Eye (tissue), 1 donor: ENCODE data around the gene ATP11C.
"Not testable (repeated sequence)": the region's sequence is repeated elsewhere in the genome, so short reads cannot be mapped to it uniquely, and the experiment has no call there.

ENCODE experiments used
- DNase-seq: peaks from one replicate; pipeline ENCODE4 v3.0.0-alpha.2; 2015

ATP11C gene

DNA sequence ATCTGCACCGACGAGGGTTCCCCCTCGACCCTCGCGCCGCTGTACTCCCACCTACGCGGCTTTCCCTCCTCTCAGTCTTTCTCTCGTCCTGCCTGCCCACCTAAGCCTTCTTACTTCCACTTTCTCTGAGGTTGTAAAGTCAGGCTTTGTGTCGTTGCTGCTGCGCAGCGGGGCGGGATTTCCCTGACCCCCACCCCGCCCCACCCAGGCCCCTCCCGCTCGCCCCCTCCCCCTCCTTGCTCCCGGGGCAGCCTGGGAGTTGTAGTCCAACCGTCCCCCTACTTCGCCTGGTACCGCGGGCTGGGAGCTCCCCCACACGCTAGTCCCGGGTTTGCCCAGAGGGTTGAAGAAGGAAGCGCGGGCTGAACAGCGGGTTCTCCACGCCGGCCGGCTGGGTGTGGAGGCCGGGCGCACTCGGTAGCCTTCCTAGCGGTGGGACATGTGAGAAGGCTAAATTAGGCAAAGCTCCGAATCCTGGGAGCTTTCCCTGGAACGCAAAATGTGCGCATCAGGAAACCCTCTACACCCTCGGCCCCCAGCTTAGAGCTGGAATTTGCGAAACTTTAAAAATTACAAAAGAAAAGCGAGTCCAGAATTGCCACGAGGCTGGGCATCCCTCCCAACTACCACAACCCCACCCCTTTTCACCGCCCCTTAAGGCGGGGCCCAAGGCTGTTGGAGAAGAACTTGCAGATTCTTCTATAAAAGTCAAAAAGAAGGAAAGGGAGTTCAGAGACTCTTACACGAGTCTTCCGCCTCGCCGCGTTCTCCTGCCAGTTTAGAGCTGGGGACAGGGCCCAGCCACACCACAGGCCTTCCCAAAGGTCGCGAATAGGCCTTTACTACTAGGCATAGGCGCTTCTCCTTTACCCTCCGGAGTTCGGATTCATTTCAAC lies at the start of gene ATP11C:
Gene ATP11C (minus strand): TSS at position 153 of the 896 bp plus-strand sequence. CDS start 1,011 bp downstream, outside the sequence.
- DNase-seq, result peak; percentile 92

DNA sequence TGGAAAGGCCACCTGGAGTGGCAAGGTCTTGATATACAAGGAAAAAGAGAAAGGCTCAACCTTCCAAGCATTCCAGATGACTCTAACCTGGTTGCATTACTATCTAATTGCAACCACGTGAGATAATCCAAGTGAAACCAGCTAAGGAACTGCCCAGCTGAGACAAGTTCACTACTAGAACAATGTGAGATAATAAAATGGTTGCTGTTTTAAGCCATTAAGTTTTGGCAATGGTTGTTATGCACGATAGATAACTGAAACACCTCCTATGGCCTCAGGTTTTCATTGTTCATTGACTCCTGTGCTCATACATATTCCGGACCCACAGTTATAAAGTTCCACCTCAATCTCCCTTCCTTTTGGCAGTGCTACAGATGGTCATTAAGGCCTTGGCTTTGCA lies 41.6 kb upstream of the ATP11C start:
- DNase-seq, result no peak

DNA sequence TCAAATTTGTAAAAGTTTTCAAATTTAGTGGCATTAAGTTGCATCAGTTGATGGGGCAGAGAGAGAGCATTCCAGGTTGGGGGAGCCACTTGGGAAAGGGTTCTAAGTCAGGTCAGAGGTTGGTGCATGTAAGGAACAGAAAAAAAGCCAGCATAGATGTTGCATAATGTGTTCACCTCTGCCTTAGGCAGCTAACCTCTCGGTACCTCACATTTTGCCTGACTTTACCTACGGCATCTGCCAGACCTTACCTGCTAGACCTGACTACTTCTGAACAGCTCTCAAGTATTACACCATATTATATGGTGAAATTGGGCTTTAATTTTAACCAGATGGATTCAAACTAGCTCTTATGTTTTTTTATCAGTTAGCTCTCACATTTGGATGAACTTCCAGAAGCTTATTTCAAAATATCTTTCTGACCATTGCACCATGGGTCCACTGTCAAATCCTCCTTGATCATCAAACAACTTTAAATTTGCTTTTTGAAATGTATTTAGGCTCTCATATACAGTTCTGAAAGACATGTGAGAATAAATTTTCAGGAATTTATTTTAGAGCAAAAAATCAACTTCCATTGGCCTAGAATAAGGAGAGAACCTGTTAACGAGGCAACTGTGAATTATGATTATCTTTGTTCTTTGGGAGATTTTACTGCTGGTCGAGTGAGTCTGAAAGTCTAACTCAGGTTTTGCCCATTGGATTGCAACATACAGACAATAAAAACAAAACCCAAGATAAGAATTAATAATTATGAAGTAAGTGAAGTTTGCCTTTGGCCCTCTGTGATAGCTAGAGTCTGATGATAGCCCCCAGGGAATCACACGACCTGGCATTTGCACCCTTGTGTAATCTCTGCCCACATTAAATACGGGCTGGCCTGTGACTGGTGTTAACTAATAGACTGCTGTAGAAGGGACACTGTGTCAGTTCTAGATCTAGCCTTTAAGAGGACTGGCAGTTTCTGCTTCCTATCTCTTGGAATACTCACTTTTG lies 40.1 kb upstream of the ATP11C start:
- no peak for DNase-seq

DNA sequence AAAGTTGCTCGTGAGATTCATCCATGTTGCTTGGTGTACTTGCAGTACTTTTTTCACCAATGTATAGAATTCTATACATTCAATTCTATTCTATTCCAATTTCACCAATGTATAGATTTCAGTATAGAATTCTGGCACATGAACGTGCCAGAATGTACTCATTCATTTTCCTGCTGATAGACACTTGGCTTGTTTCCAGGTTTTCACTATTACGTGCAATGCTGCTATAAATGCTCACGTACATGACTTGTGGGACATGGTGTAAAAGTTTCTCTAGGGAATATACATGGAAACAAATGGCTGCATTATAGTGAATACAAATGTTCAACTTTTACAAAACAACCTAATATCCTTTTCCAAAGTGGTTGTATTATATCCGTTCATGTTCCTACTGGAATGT lies 39.3 kb upstream of the ATP11C start:
- no peak for DNase-seq

DNA sequence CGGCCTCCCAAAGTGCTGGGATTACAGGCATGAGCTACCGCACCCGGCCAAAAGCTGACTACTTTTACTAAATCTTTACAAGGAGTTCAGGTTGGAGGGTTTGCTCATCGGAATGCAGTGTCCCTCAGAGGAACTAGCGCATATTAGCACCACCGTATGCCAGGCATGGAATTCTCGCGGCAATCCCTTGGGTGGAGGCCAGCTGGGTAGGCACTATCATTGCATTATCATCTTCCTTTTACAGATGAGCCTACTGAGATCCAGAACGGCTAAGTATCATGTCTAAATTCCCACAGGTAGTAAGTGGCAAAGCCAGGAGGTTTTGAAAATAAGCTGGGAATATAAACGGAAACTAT lies 38.5 kb upstream of the ATP11C start:
- no peak for DNase-seq

DNA sequence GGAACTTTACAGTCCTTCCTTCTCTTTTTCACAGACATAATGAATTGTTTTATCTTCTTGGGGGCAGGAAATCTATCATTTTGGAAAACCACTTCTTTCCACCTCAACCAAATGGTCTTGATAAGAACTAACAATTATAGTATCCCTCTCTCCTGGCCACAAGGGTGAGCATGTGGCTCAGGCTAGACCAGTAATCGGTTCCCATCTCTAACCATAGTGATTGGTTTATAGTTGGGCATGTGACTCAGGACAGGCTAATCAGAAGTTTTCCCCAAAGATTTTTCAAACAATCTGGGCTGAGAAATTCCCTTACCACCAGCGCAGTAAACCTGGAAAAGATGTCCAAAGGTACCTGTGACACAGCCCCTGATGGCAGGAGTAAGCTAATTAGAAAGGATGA lies 36.4 kb upstream of the ATP11C start:
- DNase-seq, result no peak

DNA sequence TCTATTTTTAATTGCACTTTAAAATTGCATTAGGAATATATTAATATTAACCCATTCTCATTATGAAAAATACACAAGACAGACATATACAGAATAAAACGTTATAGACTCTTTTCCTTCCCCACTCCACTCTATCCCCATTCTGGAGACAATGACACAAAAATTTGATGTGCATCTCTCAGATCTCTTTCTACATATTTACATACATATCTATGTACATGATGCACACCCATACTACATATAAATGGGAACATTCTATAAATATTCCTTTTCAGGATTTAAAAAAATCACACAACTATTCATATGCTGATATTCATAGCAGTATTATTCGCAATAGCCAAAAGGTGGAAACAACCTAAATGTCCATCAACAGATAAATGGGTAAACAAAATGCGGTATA lies 34.9 kb upstream of the ATP11C start:
- no peak for DNase-seq

DNA sequence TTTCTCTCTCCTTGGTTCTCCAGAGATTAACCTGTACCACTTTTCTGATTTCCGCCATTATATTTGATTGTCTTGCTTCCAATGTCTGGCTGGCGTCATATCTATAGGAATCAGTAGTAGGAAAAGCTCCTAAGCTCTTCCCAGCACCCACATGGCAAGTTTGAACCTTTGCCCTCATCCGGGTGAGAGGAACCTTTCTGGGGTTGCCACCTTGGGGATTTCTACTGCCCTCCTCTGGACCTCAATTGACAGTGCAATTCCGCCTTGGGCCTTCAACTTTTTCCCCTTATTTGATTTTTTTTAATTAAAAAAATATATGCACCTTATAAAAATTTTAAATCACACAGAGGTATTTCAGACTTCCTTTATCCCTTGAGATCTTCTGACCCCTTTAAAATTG lies 34.4 kb upstream of the ATP11C start:
- no peak for DNase-seq

DNA sequence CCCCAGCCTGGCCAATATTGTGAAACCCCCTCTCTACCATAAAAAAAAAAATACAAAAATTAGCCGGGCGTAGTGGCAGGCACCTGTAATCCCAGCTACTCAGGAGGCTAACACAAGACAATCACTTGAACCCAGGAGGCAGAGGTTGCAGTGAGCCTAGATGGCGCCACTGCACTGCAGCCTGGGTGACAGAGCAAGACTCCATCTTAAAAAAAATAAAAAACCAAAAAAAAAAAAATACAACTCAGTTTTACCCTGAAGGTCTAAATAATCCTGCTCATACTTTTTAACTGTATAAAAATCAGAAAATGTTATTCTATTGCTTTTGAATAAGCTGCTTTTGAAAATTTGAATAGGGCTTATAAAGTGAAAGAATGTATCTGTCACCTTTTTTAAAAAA lies 33.3 kb upstream of the ATP11C start:
- DNase-seq, result not testable (repeated sequence)

DNA sequence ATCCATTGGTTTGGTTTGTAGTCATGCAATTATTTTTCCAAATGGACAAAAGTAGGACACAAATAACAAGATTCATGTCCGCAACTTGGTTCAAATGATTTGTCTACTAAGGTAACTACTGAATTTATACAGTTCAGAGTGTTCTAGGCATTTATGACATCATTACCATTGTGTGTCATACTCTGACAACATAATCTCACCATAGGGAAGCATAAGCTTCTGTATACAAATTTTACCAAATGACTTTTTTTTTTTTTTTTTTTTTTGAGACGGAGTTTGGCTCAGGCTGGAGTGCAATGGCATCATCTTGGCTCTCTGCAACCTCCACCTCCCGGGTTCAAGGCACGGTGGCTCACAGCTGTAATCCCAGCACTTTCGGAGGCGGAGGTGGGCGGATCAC lies 32.6 kb upstream of the ATP11C start, which contains the start of gene CXorf66:
Gene CXorf66 (minus strand): TSS at position 101 of the 400 bp plus-strand sequence. CDS start 25 bp downstream, at position 76.
- no peak for DNase-seq

DNA sequence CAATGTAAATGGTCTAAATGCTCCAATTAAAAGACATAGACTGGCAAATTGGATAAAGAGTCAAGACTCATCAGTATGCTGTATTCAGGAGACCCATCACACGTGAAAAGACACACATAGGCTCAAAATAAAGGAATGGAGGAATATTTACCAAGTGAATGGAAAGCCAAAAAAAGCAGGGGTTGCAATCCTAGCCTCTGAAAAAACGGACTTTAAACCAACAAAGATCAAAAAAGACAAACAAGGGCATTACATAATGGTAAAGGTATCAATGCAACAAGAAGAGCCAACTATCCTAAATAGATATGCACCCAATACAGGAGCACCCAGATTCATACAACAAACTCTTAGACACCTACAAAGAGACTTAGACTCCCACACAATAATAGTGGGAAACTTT lies 28.2 kb upstream of the ATP11C start:
- not testable (repeated sequence) for DNase-seq

DNA sequence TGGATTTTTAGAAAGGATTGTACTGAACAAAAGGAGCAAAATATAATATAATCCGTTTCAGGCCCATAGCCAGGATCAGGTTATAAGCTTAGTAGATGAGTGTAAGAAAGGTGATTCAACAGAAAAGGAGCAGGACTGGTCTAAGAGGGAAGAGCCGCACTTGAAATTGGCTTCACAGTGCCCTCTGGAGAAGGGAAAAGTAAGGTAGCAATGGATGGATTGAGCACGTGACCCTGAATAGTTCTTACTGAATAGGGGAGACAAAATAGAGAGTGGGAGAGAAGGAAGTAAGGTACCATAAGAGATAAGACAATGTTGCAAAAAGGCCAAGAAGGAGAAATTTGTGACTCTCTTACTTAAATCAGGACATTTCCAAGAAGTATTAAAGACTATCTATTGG lies 16.9 kb upstream of the ATP11C start:
- DNase-seq, result no peak

DNA sequence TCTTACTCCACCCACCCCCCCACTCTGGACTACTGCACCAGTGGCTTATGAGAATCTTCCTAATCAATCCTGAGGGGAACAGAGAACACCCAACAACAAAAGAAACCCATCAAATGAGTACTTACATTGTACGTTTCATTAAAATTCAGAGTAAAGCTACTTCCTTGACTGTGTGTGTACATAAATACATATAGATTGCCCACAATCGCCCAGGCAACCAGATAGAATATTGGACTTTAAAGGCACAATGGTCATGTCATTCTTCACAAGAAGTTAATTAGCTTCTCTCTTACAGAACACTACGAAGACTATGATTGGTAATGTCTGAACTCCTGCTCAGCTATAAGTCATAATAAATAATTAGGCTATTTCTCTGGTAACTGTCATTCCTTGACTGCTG lies 12.2 kb upstream of the ATP11C start:
- DNase-seq, result no peak

DNA sequence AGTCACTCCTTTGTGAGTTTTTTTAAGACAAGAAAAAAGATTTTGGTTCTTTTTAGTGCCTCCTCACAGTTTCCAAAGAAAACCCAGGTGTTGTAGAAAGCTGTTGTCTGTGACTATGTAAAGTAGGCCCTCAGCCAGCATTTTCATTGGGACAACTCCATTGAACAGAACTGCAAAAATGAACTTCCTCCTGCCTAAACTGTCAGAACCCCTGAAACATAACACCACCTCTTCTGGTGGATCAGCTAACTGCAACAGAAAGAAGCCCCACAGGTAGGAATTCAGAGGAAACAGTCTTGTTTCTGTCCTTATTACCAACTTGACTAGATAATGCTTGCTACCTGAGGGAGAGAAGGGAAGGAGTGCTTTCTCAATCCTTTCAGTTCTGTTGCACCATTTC lies 3.4 kb upstream of the ATP11C start:
- DNase-seq, result no peak

DNA sequence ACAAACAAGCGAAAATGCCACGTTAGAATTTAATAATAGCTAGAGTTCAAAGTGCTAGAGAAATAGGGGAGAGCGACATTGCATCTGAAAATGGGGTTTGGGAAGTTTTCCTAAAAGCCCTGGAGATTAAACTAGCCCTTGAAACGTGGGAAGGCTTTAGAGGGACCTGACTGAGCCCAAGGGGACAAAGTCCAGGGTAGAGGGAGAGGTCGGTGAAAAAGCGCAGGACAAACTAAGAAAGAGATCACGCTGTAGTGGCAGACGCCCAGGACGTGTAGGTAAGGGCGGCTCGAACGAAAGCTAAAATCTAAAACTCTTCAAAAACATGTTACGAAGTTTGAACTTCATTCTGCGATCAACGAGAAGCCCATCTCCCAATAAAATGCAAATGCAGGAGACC lies 1.1 kb upstream of the ATP11C start:
- DNase-seq, result no peak

DNA sequence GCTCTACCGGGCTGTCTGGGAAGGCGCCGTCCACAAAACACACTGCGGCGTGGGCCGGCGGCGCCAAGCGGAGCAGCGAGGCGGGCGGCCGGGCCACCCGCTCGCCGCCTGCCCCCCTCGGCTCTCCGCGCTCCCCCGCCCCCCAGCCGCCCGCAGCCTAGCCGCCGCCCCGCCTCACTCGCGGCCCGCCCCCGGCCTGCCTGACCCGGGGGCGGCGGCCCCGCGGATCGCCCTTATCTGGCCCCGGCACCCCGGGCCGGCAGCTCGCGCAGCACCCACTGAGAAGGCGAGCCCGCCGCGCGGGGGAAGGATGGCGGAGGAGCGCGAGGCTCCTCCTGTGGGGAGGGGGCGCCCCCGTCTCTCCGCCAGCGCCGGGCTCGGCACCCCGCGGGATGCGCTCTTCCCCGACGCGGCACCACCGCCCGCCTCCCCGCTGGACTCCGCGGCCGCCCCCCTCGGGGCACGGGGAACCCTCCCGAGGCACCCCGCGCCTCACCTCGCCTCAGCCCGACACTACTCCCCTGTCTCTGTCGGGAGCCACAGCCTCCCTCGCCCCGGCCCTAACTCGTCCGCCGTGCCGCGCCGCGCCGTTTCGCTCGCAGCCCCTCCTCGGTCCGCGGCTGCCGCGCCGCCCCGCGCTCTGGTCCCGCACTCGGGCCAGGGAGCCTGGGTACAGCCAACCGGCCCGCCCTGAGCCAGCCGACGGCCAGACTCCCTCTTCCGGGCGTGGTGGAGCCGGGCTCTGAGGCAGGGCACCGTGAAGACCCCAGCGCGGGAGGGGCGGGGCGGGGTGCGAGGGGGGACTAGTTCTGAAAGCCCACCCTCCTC lies 566 bp downstream of the ATP11C start:
- peak; percentile 49 for DNase-seq

DNA sequence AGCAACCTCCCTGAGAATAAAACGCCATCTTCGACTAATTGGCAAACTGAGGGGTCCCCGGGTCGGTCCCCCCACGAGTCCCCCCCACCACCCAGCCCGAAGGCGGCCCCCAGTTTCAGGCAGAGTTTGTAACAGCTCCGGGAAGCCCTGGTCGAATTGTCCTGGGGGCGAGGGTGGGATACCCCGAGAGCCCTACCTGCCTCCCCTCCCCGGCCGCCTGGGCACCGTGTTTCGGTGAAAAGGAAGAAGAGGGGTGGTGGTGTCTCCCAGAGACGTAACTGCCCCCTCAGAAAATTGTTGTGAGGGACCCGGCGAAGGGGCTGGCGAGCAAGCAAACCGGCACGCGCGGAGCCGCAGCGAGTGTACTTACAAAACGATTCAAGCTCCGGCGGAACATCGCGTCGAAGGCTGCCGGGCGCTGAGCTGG lies 1.2 kb downstream of the ATP11C start:
- no peak for DNase-seq

DNA sequence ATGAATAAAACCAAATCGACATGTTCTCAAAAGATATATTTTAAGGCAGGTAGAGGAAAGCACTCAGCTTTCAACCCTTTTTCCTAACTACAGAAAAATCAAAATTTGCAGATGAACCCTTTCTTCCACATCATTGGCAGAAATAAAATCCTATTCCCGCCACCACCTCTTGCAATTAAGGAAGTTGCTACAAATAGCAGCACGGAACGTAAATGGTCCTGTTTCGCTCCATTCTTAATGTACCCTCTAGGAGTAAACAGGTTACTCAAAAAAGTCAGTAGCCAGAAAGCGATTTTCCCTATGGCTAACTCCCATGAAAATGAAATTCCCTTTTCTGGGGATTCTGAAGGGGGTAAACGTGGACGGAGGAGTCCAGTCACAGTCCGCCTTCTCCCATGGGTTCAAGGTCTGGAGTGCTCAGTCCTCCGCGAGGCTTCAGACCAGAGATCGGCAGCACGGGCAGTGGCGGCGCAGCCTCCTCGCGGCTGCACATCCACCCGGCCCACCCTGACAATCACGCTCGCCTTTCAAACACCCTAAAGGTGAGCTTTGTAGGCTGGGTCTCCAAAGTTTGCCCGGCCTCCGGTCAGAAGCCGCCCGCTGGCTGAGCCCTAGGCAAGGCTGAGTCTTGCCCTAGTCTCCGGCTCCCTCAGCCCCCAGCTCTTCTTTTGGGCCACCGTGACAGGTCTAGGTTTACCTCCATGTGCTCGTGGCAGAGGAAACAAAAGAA lies 1.8 kb downstream of the ATP11C start:
- peak; percentile 52 for DNase-seq

DNA sequence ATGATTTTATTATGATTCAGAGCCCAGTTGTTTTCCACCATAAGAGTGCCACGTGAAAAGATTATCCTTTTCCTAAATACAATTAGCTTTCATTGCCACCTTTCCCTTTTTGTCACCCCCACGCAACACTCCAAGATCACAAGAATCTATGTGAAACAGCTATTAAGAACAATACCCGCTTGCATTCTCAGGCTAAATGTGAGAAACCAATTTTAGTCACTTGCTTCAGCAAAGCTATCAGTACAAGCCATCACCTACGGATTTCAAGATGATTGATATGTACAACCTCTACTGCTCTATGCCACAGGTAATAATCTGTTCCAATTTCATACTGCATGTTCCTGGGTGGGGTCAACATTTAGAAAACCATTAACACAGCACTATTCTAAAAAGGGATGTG lies 2.5 kb downstream of the ATP11C start:
- DNase-seq, result peak; percentile 4

DNA sequence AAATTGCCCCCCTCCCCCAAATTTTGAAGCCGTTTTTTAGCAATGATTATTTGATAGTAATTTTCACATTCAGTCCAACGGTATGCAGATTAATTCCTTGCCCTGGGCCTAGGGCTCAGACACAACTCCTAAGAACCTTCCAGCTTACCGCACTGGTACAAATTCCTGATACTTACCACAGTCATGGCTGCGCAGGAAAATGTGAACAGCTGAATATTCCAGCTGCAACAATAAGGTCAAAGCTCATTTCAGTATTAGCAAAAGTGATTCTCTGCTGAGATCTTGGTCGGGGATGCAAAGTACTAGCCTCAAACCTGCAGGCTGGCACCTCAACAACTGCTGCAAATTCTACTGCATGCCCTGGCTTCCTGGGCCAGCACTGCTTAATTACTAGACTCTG lies 3.0 kb downstream of the ATP11C start:
- no peak for DNase-seq

DNA sequence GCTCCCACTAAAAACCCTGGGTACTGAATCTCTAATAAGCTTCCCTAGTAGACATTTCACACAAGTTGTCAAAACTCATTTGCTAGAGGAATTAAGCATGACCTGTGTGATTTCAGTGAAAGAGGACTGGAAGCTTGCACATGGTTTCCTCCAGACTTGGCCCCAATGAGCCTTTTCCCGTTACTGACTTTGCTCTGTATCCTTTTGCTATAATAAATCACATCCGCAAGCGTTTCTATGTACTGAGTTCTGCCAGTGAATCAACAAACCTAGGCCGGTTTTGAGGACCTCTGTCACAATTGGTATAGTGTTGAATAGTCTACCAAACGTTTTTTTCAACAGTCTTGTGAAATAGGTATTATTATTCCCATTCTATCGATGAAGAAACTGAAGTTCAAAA lies 8.2 kb downstream of the ATP11C start:
- no peak for DNase-seq
